Gastrocnemius medialis (tissue), 4 donors: ENCODE data around the gene DEPP1.

ENCODE experiments used
- CTCF ChIP-seq, 5 experiments: fragments of 450-650 bp in 3 of 5; fragments of 200-600 bp in 2 of 5; sonication (generic) in 2 of 5; IDR thresholded peaks in 4 of 5; conservative IDR thresholded peaks in 1 of 5; 1 replicate in 4 of 5; 2 replicates in 1 of 5; pipeline ENCODE4 v1.5.1; 2016 to 2019; ENCODE audit warnings: antibody characterized with exemption in 5 of 5, mild to moderate bottlenecking in 3 of 5, moderate library complexity in 3 of 5
- POLR2A ChIP-seq, 2 donors: fragments of 450-650 bp; IDR thresholded peaks; one replicate each; pipeline ENCODE4 v1.6.1; 2017; ENCODE audit warnings: antibody characterized with exemption in 2 of 2, mild to moderate bottlenecking in 2 of 2, moderate library complexity in 2 of 2

- TF ChIP-seq CTCF (IDR thresholded peaks at IDR 0.05 in 4 of 5, conservative IDR thresholded peaks at IDR 0.05 in 1 of 5) (no peak), POLR2A (IDR thresholded peaks at IDR 0.05) (no peak)
These were observed 12.3 kb downstream of the DEPP1 start for GRCh38 chr10:44966129-44966815.
